ENCODE data around the gene GREM2. TPM values are rescaled to one million over a fixed set of nuclear protein-coding genes. Genes with fewer than 3 reads are reported as not detected.

The GREM2 gene
- total RNA-seq, 1 experiment from 2014 or later: not detected

GRCh38 chr1:240491156-240491555 lies 120.8 kb downstream of the GREM2 start:
- no CpG with 5 or more reads among the region's 5 CpGs for WGBS (ENCODE audit: extremely low coverage, insufficient read length, low lambda C conversion rate)
- H3K36me3 Mint-ChIP-seq (ENCODE audit: insufficient read depth in 1 of 3, low read depth in 3 of 3): no peaks in the 10 kb centered on the region

More at GRCh38 chr1:240491156-240491555, 120.8 kb downstream of the GREM2 start:
- Histone ChIP-seq H3K56ac (ENCODE audit: insufficient read length, low read depth, low read length) (no peak overlapping the region), H3K23ac (ENCODE audit: insufficient read length, low read depth, low read length) (no peak overlapping the region), H4K91ac (ENCODE audit: insufficient read length, low read depth, low read length) (no peak overlapping the region), H4K8ac (replicated peaks; ENCODE audit: insufficient read length, low read depth, low read length) (no peak overlapping the region), H3K18ac (ENCODE audit: insufficient read length, low read depth, low read length) (no peak overlapping the region), H3K9ac (ENCODE audit: extremely low read depth, insufficient read length, low read length) (no peak overlapping the region), H3K79me2 (ENCODE audit: insufficient read depth, low read length) (no peaks in the 10 kb centered on the region), H2AK5ac (ENCODE audit: insufficient read length, low read length) (no peak overlapping the region), H4K20me1 (ENCODE audit: control insufficient read depth, insufficient read depth, insufficient read length) (no peaks in the 10 kb centered on the region), H3K4me1 (ENCODE audit: insufficient read depth, low read length) (peaks cover 4% of the 10 kb centered on the region; the same call in 1 of the 2 replicates), H3K27me3 (ENCODE audit: insufficient read depth, low read length) (no peaks in the 10 kb centered on the region), H3K14ac (ENCODE audit: insufficient read depth, low read length) (no peak overlapping the region), H4K5ac (ENCODE audit: insufficient read length, low read depth, low read length) (no peak overlapping the region), H3K79me1 (ENCODE audit: insufficient read depth, low read depth, low read length, poor library complexity, severe bottlenecking) (no peaks in the 10 kb centered on the region), H3K27ac (ENCODE audit: insufficient read length, low read depth, low read length) (no peak overlapping the region), H2BK20ac (ENCODE audit: low read depth, low read length, poor library complexity, severe bottlenecking) (no peak overlapping the region), H3K23me2 (ENCODE audit: insufficient read length, low read depth, low read length, poor library complexity, severe bottlenecking) (peaks cover 5% of the 10 kb centered on the region), H3K9me3 (ENCODE audit: control insufficient read depth, low read depth, low read length) (no peaks in the 10 kb centered on the region), H3K4ac (ENCODE audit: low read depth, low read length) (no peak overlapping the region), H2AFZ (ENCODE audit: low read length) (no peak overlapping the region), H3T11ph (ENCODE audit: low read length) (no peak overlapping the region), H2BK5ac (ENCODE audit: insufficient read length, low read length) (no peak overlapping the region), H2BK15ac (ENCODE audit: low read depth, low read length) (no peak overlapping the region), H2BK12ac (ENCODE audit: insufficient read length, low read depth, low read length) (no peak overlapping the region), H3K4me2 (ENCODE audit: insufficient read depth, insufficient read length, low read length) (no peak overlapping the region), H2BK120ac (ENCODE audit: low read depth, low read length, poor library complexity, severe bottlenecking) (no peak overlapping the region)
- no peak for DNase-seq
- Mint-ChIP-seq H3K4me1 (peaks cover 6 to 12% of the 10 kb centered on the region in 2 experiments), H3K27ac (no peak overlapping the region), H3K27me3 (ENCODE audit: low read depth) (peaks cover 37% of the 10 kb centered on the region), H3K9me3 (no peaks in the 10 kb centered on the region), H3K4me3 (no peak overlapping the region)
- TF ChIP-seq CTCF (conservative IDR thresholded peaks at IDR 0.05): no peak
